ENCODE data around the gene CNIH3.

DNA sequence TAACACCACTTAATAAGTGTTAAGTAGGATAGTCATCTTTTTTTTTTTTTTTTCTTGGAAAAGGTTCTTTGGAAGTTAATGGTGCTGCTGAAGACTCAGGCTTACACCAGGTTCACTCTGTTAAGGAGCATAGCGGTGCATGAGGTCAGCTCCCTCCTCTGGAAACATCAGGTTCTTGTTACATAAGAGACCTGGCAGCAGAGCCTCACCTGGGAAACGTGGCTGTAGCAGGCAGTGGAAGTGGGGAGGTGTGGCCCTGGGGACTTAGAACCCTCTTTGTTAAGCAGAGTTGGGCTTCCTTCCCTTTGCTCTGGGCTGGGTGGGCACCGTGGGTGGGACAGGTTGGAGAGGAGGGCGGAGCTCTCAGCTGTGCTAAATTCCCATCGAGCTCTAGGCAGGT lies 104.1 kb downstream of the CNIH3 start:
- TF ChIP-seq, protein P1, sequence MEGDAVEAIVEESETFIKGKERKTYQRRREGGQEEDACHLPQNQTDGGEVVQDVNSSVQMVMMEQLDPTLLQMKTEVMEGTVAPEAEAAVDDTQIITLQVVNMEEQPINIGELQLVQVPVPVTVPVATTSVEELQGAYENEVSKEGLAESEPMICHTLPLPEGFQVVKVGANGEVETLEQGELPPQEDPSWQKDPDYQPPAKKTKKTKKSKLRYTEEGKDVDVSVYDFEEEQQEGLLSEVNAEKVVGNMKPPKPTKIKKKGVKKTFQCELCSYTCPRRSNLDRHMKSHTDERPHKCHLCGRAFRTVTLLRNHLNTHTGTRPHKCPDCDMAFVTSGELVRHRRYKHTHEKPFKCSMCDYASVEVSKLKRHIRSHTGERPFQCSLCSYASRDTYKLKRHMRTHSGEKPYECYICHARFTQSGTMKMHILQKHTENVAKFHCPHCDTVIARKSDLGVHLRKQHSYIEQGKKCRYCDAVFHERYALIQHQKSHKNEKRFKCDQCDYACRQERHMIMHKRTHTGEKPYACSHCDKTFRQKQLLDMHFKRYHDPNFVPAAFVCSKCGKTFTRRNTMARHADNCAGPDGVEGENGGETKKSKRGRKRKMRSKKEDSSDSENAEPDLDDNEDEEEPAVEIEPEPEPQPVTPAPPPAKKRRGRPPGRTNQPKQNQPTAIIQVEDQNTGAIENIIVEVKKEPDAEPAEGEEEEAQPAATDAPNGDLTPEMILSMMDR (IDR thresholded peaks at IDR 0.05): no peak
- TF ChIP-seq POLR2A (IDR thresholded peaks at IDR 0.05): no peak
- TF ChIP-seq POLR2AphosphoS5 (IDR thresholded peaks at IDR 0.05): no peak
- TF ChIP-seq EP300 (IDR thresholded peaks at IDR 0.05; ENCODE audit: low read depth): no peak
